Stimulated activated CD4-positive, alpha-beta T cell treated with anti-CD3 and anti-CD28 coated beads, Interleukin-1b, Interleukin-23, amount 100 ng/mL, for 1 hour (primary cell): Measurements from ENCODE around the gene NLGN1.
"Not testable (repeated sequence)": the region's sequence is repeated elsewhere in the genome, so short reads cannot be mapped to it uniquely, and the experiment has no call there.

ENCODE experiments used
- DNase-seq, 2 donors: peaks; one replicate each; pipeline ENCODE4 v3.0.0-alpha.2; 2020; ENCODE audit warnings: low read depth in 2 of 2

Gene NLGN1

DNA sequence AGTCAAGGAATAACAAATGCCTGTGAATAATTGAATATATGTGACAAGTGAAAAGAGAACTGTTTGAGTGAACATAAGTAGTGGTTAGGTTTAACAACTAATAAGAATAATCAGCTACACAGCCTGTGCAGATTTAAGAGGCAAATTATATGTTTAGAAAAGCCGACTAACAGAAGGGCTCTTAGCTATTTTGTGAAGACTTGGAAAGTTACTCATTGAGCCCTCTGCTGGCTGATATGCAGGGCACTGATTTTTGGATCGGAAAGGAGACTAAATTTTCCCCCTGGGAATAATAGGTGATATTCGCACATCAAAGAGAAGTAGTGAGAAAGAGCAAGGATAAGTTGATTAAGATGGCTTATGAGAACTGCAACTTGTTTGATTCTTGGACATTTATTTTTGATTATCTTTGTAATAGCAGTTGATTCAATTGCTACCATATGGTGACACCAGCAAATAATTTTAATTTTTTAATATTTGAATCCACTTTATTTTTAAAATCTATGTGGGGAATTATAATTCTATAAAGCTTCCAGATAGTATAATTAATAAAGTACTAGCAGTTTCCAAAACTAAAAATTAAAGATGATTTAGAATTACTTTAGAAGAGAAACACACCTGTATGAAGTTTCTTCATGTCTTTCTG, 156.2 kb downstream of the NLGN1 start:
- DNase-seq, result no peak

DNA sequence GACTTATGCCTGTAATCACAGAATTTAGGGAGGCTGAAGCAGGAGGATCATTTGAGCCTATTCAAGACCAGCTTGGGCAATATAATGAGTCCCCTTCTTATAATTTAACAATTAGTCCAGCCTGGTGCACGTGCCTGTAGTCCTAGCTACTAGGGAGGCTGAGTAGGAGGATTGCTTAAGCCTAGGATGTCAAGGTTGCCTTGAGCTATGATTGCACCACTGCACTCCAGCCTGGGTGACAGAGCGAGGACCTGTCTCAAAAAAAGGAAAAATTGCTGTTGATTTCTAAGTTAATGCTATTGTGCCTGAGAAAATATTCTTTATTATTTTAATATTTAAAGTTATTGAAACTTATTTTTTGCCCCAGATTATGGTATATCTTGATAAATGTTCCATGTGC, 159.0 kb downstream of the NLGN1 start:
- DNase-seq, result no peak

GRCh38 chr3:173567997-173568396, 170.5 kb downstream of the NLGN1 start:
- DNase-seq, result no peak

- DNase-seq, result no peak
Observed at GRCh38 chr3:173568623-173569022, 171.1 kb downstream of the NLGN1 start.

GRCh38 chr3:173583496-173583895, 186.0 kb downstream of the NLGN1 start:
- DNase-seq, result no peak

DNA sequence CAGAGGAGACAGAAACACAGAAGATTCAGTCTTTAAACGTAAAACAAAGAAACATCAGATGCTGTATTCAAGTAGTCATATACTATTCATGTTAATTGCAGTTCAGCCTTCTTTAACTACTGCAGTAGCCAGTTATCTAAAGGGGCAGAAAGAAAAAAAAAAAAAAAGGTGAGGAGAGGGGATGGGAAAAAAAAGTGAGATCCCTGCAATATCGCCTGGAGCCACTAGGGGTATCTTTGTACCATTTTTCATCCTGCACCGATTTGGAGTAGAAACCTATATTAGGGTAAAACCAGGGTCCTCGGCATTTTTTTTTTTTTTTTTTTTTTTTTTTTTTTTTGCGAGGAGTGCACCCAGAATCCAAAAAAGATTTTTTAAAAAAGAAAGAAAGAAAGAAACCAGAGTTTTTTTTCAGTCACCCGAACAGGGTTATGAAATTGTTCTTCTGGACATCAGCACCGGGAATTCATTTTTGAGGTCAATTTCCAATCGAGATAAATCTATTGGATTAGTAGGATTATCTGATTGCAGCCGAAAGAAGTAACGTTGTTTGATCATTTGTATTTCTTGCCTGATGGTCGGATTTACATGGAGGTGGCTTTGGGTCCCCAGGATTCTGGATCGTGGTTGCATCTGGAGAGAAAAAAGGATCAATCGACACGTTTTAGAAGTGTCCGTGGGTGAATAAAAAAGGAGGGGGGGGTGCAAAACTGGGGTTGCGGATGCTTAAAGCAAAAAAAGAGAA, 186.7 kb downstream of the NLGN1 start:
- DNase-seq, result no peak

GRCh38 chr3:173584838-173585831, 187.6 kb downstream of the NLGN1 start:
- no peak for DNase-seq

- DNase-seq, result no peak
Observed at GRCh38 chr3:173586166-173586565, 188.6 kb downstream of the NLGN1 start.

DNA sequence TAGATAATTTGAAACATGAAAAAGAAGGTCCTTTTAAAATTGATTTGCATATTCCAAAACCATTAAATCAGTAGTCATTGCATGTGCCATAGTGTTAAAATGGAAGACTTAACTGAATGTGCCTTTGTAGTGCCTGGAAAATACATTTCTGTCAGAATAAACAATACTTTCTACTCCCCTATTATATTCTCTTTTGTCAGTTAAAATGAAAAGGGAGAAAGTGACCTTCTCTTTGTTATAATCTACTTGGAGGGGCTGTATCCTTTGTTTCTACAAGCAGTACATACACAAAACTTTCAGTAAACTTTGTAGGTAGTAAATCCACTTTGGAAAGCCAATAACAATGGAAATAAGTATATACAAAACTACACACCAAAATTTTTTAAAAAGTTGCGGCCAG, 189.5 kb downstream of the NLGN1 start:
- DNase-seq, result no peak

GRCh38 chr3:173588556-173588955, 191.0 kb downstream of the NLGN1 start:
- DNase-seq, result no peak

GRCh38 chr3:173589116-173589515, 191.6 kb downstream of the NLGN1 start:
- DNase-seq, result no peak

GRCh38 chr3:173591401-173591800, 193.9 kb downstream of the NLGN1 start:
- DNase-seq, result no peak

- DNase-seq, result not testable (repeated sequence)
Observed at GRCh38 chr3:173594881-173595280, 197.3 kb downstream of the NLGN1 start.

DNA sequence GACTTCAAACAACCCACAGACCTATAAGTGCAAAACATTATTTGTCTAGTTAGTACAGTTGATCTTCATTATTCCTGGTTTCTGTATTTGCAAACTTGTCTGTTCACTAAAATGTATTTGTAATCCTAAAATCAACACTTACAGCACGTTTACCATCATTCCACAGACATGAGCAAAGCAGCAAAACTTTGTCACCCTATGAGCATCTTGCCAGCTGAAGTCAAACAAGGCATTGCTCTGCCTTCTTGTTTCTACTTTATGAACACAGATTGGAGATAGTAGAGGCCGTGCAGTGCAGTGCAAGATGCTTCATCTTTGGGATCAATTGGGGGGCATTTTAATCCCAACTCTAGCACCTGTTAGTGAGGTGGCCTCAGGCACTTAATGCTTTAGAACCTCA, 202.1 kb downstream of the NLGN1 start:
- no peak for DNase-seq

GRCh38 chr3:173614522-173614921, 217.0 kb downstream of the NLGN1 start:
- no peak for DNase-seq

DNA sequence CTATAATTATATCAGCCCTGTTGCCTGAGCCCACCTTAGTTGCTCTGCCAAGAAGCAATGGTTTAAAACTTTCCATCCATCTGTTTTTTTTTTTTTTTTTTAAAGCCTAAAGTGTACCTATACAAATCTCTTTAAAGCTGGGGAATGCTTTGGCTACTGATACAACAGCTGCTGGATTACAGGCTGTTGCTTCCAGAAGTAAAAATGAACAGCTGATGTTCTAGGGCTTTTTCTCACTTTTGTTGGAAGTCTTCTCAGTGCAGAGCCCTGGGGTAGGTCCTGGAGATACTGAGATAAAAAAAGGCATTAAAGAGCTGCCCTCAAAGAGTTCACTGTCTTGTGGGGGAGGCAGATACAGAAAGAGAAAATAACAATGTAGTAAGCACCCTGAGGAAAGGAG, 218.1 kb downstream of the NLGN1 start:
- DNase-seq, result no peak

DNA sequence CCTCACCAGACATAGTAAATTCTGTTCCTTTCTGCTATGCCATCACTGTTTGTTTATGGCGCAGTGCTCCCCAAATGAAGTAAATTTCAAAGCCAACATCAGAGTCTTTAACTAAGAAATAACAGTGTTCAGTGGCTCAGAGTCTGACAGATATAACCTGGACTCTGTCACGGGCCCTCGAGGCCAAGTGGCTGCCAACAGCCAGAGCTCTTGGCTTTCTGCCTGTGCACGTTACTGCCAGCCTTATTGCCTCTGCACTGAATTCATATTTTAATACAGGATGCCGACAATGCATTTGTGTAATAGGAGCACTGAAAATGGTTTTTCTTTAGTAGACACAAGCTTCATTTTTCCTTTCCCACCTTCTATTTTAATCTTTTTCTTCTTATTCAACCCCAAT, 219.9 kb downstream of the NLGN1 start:
- no peak for DNase-seq

GRCh38 chr3:173618148-173618547, 220.6 kb downstream of the NLGN1 start:
- DNase-seq, result no peak

GRCh38 chr3:173618703-173619102, 221.2 kb downstream of the NLGN1 start:
- DNase-seq, result no peak

DNA sequence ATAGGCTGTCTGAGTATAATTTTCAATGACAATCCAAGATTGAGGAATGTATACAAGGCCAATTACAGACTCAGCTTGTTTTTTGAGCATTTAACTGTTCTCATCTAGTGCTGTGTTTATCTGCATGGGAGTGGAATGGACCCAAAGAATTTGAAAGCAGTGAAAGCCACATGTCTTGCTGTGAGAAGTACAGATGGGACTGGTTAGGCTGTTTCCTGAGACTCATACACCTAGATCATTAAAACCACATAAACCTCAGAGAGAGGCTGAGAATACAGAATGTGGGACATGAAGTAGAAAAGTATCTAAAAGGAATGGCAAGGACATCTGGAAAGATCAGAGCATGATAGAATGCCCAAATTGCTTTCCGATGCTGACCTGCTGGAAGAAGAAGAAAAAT, 224.6 kb downstream of the NLGN1 start:
- no peak for DNase-seq

DNA sequence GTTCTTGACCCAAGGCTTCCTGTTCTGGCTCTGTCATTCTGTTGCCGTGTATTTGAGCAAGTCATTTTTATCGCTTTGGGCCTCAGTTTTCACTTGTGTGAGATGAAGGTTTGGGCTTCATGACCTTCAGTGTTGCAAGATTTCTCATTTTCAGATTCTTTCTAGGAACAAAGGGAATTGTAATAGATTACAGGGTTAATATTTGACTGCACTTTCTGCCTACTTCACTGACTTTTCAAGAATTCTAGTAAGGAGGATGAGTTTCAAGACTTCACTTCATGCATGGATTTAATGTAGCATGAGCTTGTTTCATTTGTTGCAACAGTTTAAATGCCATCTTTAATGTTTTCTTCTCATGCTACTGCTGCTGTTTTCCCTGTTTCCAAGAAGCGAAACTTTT, 226.5 kb downstream of the NLGN1 start:
- DNase-seq, result no peak

GRCh38 chr3:173630849-173631248, 233.3 kb downstream of the NLGN1 start:
- DNase-seq, result no peak
